MCF 10A (cell line): ENCODE results near the gene DYRK1A. TPM values are rescaled to one million over a fixed set of nuclear protein-coding genes. Genes with fewer than 3 reads are reported as not detected.

Experiments used
- BruUV-seq: library from RNA; stranded (reverse); fragments of 400-500 nt; replicated peaks from 2 replicates; lab custom pipeline; 2021; lab: Mats Ljungman, UMichigan
- CTCF ChIA-PET: fragments of 300-600 bp; sonication (Branson Sonifier 250); formaldehyde crosslinking; extraction: SDS; loops from one replicate; lab custom pipeline; 2021; ENCODE audit warnings: antibody characterized with exemption, inconsistent platforms; lab: Yijun Ruan, JAX
- POLR2A ChIA-PET: fragments of 300-600, 350-650 bp; sonication (Branson Sonifier 250); formaldehyde crosslinking; extraction: SDS; loops from one replicate; lab custom pipeline; 2020; ENCODE audit warnings: antibody characterized with exemption, inconsistent platforms; lab: Yijun Ruan, JAX
- DNase-seq: peaks from one replicate; pipeline ENCODE4 v3.0.0-alpha.2; 2018; ENCODE audit not compliant: unreplicated experiment
- H3K27ac Mint-ChIP-seq: one replicate; pipeline ENCODE4 v1.8.0; 2022; ENCODE audit warnings: mild to moderate bottlenecking, low read depth, mixed read lengths; ENCODE audit not compliant: unreplicated experiment
- H3K27me3 Mint-ChIP-seq: one replicate; pipeline ENCODE4 v1.8.0; 2022; ENCODE audit warnings: mixed read lengths; ENCODE audit not compliant: insufficient read depth, unreplicated experiment
- H3K36me3 Mint-ChIP-seq: one replicate; pipeline ENCODE4 v1.8.0; 2022; ENCODE audit warnings: mild to moderate bottlenecking, moderate library complexity, mixed read lengths; ENCODE audit not compliant: insufficient read depth, unreplicated experiment
- H3K4me1 Mint-ChIP-seq: one replicate; pipeline ENCODE4 v1.8.0; 2022; ENCODE audit warnings: mixed read lengths; ENCODE audit not compliant: insufficient read depth, unreplicated experiment
- H3K4me3 Mint-ChIP-seq: one replicate; pipeline ENCODE4 v1.8.0; 2022; ENCODE audit warnings: mild to moderate bottlenecking, moderate library complexity, mixed read lengths; ENCODE audit not compliant: unreplicated experiment
- H3K9me3 Mint-ChIP-seq: one replicate; pipeline ENCODE4 v1.8.0; 2022; ENCODE audit warnings: mixed read lengths; ENCODE audit not compliant: unreplicated experiment
- intact Hi-C: fragments of 100-400 bp; cut with micrococcal nuclease; formaldehyde crosslinking; loops from 2 replicates; pipeline ENCODE4 v1.14.1; 2022
- total RNA-seq: library from RNA; stranded (reverse); gene quantifications from 2 replicates; pipeline ENCODE4 v1.2.3, GENCODE V29; 2022
- TF ChIP-seq, protein P1 (sequence below): fragments of 200-600 bp; IDR thresholded peaks from one replicate; pipeline ENCODE4 v1.8.0; 2022; ENCODE audit warnings: antibody characterized with exemption, mild to moderate bottlenecking; ENCODE audit not compliant: unreplicated experiment

Gene DYRK1A
- total RNA-seq, 1 experiment from 2014 or later: 58.6 TPM

DNA sequence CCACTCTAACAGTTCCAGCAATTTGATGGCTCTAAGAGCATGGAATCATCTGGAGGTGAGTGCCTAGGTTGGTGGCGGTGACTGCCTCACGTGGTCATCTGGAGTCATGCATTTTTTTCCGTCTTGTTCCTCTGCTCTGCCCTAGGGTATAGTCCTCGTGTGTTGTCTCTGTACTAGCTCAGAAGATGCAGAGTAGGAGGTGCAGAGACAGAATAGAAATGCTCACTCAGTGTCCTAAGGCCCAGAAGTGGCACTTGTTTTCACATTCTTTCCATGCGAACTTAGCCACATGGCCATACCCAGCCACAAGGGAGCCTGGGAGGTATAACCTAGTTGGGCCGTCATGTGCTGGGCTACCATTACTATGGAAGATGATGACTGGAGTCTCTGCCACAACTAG is 30.3 kb downstream of the DYRK1A start:
- Mint-ChIP-seq H3K4me3 (no peak overlapping the region), H3K27ac (no peak overlapping the region), H3K27me3 (no peaks in the 10 kb centered on the region), H3K36me3 (no peaks in the 10 kb centered on the region), H3K4me1 (peaks cover 20% of the 10 kb centered on the region), H3K9me3 (no peaks in the 10 kb centered on the region)
- ChIA-PET CTCF (no interaction called here), POLR2A (interaction anchor here (1.4 kb wide), 2 partner anchors 11 to 23 kb away, joined by 3 to 5 read pairs; no protein-coding TSS in a partner anchor)
- TF ChIP-seq, protein P1, sequence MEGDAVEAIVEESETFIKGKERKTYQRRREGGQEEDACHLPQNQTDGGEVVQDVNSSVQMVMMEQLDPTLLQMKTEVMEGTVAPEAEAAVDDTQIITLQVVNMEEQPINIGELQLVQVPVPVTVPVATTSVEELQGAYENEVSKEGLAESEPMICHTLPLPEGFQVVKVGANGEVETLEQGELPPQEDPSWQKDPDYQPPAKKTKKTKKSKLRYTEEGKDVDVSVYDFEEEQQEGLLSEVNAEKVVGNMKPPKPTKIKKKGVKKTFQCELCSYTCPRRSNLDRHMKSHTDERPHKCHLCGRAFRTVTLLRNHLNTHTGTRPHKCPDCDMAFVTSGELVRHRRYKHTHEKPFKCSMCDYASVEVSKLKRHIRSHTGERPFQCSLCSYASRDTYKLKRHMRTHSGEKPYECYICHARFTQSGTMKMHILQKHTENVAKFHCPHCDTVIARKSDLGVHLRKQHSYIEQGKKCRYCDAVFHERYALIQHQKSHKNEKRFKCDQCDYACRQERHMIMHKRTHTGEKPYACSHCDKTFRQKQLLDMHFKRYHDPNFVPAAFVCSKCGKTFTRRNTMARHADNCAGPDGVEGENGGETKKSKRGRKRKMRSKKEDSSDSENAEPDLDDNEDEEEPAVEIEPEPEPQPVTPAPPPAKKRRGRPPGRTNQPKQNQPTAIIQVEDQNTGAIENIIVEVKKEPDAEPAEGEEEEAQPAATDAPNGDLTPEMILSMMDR: no peak
- no peak for DNase-seq
- intact Hi-C loops: no loop called here
- no TSS peak for BruUV-seq

DNA sequence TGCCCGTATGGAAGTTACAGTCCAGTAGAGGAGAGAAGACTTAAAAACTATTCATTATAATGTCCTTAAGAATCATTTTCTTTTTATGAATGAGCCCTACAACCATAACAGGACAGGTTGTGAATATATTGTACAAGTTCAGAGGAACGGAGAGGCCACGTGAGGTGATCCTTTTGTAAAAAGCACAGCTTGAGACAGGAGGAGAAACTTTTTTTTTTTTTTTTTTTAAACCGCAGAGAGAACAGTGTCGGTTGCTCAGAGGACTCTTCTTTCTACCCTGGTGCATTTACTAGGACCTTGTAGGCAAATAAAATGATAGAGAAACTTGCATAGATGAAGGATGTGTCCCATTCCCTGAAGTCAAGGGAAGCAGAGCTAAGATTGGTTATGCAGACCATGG is 32.1 kb downstream of the DYRK1A start:
- no peak for DNase-seq
- ChIA-PET POLR2A (no interaction called here), CTCF (no interaction called here)
- H3K27me3 Mint-ChIP-seq: no peaks in the 10 kb centered on the region
- no peak overlapping the region for H3K4me3 Mint-ChIP-seq
- TF ChIP-seq, protein P1: no peak
- peaks cover 17% of the 10 kb centered on the region for H3K4me1 Mint-ChIP-seq
- no peak overlapping the region for H3K27ac Mint-ChIP-seq
- no peaks in the 10 kb centered on the region for H3K36me3 Mint-ChIP-seq
- intact Hi-C loops: no loop called here
- BruUV-seq: no TSS peak
- H3K9me3 Mint-ChIP-seq: peaks cover 9% of the 10 kb centered on the region

DNA sequence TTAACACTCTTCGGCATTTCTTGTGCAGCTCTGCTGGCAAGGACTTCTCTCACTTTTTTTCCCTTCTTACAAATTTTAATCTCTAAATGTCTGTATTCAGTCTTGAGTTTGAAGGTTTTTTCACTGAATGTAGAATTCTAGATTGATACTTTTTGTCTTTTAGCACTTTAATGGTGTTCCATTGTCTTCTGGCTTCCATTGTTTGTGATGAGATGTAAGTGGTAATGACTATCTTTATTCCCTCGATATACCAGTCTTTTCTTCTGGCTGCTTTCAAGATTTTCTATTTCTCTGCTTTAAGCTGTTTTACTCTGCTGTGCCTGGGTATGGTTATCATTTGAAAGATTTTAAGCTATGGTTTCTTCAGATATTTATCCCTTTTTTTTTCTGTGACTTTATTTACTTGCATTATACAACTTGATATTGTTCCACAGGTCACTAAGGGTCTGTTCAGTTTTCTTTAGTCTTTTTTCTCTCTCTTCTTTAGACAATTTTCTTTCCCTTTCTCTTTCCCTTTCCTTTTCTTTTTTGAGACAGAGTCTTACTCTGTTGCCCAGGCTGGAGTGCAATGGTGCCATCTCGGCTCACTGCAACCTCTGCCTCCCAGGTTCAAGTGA is 35.8 kb downstream of the DYRK1A start:
- peaks cover 19% of the 10 kb centered on the region for H3K4me1 Mint-ChIP-seq
- POLR2A ChIA-PET: interaction anchor here (0.6 to 2.1 kb wide), 5 partner anchors 13 to 135 kb away, joined by 3 to 11 read pairs (median 5); partner anchors contain the start of gene VPS26C
- DNase-seq: no peak
- H3K27me3 Mint-ChIP-seq: no peaks in the 10 kb centered on the region
- H3K27ac Mint-ChIP-seq: no peak overlapping the region
- TF ChIP-seq, protein P1: no peak
- intact Hi-C loops: no loop called here
- no peak overlapping the region for H3K4me3 Mint-ChIP-seq
- H3K36me3 Mint-ChIP-seq: no peaks in the 10 kb centered on the region
- CTCF ChIA-PET: no interaction called here
- peaks cover 9% of the 10 kb centered on the region for H3K9me3 Mint-ChIP-seq
- no TSS peak for BruUV-seq

DNA sequence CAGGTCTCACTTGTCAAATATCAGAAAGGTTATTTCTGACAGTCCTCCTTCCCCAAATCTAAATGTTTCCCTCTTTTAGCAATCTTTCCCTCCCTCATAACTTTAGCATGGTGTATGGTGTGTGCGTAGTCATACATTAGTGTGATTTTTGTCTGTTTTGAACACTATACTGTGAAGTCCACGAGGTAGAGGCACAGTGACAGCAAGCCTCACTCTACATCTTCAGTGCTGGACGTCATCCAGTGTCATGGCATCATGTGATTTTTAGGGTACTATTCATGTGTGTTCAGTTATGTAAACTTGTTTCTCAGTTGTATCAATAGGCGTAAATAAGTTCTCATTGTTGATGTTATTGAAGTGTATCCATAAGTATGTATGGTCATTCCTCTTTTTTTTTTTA is 39.1 kb downstream of the DYRK1A start:
- BruUV-seq: no TSS peak
- intact Hi-C loops: no loop called here
- Mint-ChIP-seq H3K9me3 (peaks cover 9% of the 10 kb centered on the region), H3K27me3 (no peaks in the 10 kb centered on the region), H3K4me3 (no peak overlapping the region), H3K27ac (no peak overlapping the region), H3K4me1 (peaks cover 32% of the 10 kb centered on the region), H3K36me3 (peaks cover 2% of the 10 kb centered on the region)
- TF ChIP-seq, protein P1: no peak
- CTCF ChIA-PET: no interaction called here
- POLR2A ChIA-PET: no interaction called here
- DNase-seq: no peak
